ENCODE results near the gene BHLHA15.

The BHLHA15 gene

DNA sequence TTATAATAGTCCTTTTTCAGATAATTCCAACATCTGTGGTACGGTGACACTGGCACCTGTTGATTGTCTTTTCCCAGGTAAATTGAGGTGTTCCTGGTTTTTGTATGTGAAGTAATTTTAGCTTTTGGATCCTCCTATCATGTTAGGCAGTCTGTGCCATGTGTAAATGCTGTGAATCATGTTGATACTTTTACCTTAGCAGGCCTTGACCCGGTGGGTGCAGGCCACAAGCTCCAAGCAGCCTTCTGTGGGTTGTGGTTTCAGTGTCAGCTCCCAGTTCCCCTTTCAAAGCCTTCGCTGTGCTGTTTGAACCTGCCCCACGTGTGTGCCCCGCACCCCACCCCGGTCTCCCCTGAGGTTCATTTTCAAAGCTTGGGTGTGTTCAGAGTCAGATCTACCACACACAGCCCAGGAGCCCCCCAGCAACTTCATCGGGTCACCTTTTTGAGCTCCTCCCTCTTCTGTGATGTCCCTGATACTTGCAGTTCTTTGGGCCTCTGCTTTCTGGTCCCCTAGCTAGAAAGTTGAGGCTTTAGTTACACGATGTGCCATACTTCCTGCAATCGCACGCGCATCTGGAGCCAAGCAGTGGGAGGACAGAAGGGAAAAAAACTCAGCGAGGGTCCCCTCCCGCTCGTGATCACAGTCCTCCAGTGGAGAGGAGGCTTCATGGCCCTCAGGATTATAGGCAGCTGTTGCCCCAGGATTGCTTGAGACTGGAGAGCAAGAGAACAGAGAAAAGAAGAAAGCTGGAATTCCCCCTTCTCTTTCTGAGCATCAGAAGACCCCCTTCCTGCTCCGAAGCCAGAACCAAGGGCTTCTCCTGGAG lies 8.7 kb upstream of the BHLHA15 start:
- H3K27ac ChIP-seq, result no peak overlapping the region
- ChIA-PET CTCF (no interaction called here), POLR2A (ENCODE audit: low non-redundant PET) (no interaction called here)
- TF ChIP-seq, protein P1, sequence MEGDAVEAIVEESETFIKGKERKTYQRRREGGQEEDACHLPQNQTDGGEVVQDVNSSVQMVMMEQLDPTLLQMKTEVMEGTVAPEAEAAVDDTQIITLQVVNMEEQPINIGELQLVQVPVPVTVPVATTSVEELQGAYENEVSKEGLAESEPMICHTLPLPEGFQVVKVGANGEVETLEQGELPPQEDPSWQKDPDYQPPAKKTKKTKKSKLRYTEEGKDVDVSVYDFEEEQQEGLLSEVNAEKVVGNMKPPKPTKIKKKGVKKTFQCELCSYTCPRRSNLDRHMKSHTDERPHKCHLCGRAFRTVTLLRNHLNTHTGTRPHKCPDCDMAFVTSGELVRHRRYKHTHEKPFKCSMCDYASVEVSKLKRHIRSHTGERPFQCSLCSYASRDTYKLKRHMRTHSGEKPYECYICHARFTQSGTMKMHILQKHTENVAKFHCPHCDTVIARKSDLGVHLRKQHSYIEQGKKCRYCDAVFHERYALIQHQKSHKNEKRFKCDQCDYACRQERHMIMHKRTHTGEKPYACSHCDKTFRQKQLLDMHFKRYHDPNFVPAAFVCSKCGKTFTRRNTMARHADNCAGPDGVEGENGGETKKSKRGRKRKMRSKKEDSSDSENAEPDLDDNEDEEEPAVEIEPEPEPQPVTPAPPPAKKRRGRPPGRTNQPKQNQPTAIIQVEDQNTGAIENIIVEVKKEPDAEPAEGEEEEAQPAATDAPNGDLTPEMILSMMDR (conservative IDR thresholded peaks at IDR 0.05; ENCODE audit: low read depth), result no peak
- DNase-seq (ENCODE audit: low spot score), result no peak

DNA sequence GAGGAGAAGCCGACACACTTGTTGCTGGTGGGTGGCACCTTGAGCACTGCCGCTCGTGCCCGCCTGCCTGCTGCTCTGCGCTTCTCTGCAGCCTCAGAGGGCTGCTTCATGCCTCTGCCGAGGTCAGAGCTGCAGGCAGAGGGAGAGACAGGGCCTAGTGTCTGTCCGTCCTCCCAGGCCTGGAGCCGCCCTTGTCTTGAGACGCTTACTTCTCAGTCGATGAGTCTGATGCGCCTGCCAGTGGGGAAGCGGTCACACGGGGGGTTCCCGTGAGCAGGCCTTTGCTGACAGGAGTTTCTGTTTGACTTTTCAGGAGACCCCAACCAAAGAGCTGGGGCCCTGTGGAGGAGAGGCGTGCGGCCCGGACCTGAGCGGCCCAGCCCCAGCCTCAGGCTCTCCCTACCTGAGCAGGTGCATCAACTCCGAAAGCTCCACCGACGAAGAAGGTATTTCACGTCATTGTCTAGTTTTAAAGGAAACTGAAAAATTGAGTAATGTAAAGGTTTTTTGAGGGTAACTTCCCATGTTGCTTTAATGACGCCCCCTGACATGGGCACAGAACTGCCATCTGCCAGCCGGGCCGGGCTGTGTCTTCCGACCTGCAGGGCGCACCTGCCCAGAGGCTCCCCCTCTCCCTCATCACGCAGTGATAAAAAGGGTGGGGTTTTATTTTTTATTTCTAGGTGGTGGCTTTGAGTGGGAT lies 7.8 kb upstream of the BHLHA15 start:
- TF ChIP-seq, protein P1 (conservative IDR thresholded peaks at IDR 0.05; ENCODE audit: low read depth), result no peak
- ChIA-PET POLR2A (ENCODE audit: low non-redundant PET) (no interaction called here), CTCF (interaction anchor here (0.6 kb wide), 1 partner anchor 205 kb away, joined by 3 read pairs; no protein-coding TSS in a partner anchor)
- no peak overlapping the region for H3K27ac ChIP-seq
- DNase-seq (ENCODE audit: low spot score), result no peak

DNA sequence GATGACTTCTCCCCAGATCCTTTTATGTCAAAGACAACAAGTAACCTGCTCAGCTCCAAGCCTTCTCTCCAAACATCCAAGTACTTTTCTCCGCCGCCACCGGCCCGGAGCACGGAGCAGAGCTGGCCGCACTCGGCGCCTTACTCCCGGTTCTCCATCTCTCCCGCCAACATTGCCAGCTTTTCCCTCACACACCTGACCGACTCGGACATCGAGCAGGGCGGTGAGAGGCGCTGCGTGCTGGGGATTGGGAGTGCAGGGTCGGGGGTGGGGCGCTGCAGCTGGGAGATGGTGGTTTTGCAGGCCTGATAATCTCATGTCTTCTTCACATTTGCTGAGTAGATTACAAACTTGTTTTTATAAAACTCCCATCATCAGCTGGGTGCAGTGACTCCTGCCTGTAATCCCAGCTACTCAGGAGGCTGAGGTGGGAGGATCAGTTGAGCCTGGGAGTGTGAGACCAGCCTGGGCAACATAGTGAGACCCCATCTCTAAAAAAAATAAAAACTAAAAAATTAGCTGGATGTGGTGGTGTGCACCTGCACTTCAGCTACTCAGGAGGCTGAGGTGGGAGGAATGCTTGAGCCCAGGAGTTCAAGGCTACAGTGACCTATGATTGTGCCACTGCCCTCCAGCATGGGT lies 7.2 kb upstream of the BHLHA15 start:
- no peak overlapping the region for H3K27ac ChIP-seq
- DNase-seq (ENCODE audit: low spot score), result no peak
- CTCF ChIA-PET, result interaction anchor here (0.6 kb wide), 1 partner anchor 204 kb away, joined by 3 read pairs; no protein-coding TSS in a partner anchor
- TF ChIP-seq, protein P1 (conservative IDR thresholded peaks at IDR 0.05; ENCODE audit: low read depth), result no peak
- POLR2A ChIA-PET (ENCODE audit: low non-redundant PET), result no interaction called here

DNA sequence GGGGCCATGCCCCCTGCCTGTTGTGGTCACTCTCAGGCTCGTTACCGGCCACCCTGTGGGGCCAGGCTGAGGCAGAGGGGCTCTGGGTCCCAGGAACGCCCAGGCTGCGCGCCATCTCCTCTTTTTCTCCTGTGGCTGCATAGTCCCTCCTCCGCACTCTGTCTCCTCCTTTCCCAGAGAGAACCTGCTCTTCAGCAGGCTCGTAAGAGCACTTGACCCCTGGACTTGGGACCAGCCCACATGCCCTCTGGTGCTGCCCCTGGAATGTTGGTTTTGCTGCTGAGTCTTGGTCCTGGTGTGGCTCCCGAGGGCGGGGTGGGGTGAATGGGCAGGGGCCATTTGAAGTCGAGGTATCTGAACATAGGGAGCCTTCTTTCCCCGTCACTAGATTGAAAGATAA lies 6.6 kb upstream of the BHLHA15 start:
- ChIA-PET POLR2A (ENCODE audit: low non-redundant PET) (no interaction called here), CTCF (no interaction called here)
- TF ChIP-seq, protein P1 (conservative IDR thresholded peaks at IDR 0.05; ENCODE audit: low read depth), result no peak
- DNase-seq (ENCODE audit: low spot score), result no peak
- H3K27ac ChIP-seq, result no peak overlapping the region

DNA sequence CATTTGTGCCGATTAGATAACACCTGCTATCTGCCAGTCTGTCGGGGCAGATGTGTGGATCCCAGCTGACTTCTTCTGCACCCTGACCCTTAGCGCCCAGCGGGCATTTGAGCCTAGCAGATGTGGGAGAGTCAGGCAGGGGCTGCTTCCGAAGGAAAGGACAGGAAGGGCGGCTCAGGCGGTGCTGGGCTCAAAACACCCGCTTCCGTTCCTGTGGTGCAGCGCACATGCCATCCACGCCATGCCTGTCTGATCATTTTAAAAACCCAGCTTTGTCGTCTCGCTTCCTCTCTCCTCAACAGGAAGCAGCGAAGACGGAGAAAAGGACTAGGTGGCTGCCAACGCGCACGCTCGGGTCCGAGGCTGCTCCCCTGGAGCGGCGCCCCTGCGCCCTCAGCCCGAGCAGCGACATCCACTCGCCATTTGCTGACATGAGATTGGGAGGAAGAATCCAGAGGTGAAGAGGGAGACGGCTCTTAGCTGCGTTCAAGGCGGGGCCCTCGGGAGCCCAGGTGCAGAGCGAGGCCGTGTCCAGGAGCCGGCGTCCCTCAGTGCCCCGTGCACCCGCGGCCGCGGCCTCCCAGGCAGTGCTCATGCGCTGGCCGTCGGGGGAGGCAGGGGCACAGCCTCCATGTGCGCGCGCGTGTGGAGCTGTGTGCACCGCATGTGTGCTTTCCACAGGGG lies 5.9 kb upstream of the BHLHA15 start:
- TF ChIP-seq, protein P1 (conservative IDR thresholded peaks at IDR 0.05; ENCODE audit: low read depth), result no peak
- DNase-seq (ENCODE audit: low spot score), result no peak
- no peak overlapping the region for H3K27ac ChIP-seq
- CTCF ChIA-PET, result interaction anchor here (0.5 kb wide), 1 partner anchor 18 kb away, joined by 3 read pairs; no protein-coding TSS in a partner anchor
- POLR2A ChIA-PET (ENCODE audit: low non-redundant PET), result no interaction called here
